Nucleus accumbens (tissue), 56 donors: ENCODE results near the gene ART5.
A peak's percentile ranks its signal among the peaks of the same experiment; 100 is the strongest.
"Not testable (repeated sequence)": the region's sequence is repeated elsewhere in the genome, so short reads cannot be mapped to it uniquely, and the experiment has no call there.

Experiments used
- DNase-seq, 56 donors: peaks; one replicate each; lab custom pipeline; 2025; lab: John Stamatoyannopoulos, UW

The ART5 gene

GRCh38 chr11:3659595-3660515, 18.1 kb upstream of the ART5 start:
- DNase-seq: no peak

- DNase-seq: no peak
Measured at GRCh38 chr11:3658252-3658651, 16.5 kb upstream of the ART5 start.

- not testable (repeated sequence) for DNase-seq
Measured at GRCh38 chr11:3657331-3657730, 15.5 kb upstream of the ART5 start.

- DNase-seq: no peak
Measured at GRCh38 chr11:3655547-3655946, 13.8 kb upstream of the ART5 start.

- not testable (repeated sequence) for DNase-seq
Measured at GRCh38 chr11:3652514-3652913, 10.7 kb upstream of the ART5 start.

DNA sequence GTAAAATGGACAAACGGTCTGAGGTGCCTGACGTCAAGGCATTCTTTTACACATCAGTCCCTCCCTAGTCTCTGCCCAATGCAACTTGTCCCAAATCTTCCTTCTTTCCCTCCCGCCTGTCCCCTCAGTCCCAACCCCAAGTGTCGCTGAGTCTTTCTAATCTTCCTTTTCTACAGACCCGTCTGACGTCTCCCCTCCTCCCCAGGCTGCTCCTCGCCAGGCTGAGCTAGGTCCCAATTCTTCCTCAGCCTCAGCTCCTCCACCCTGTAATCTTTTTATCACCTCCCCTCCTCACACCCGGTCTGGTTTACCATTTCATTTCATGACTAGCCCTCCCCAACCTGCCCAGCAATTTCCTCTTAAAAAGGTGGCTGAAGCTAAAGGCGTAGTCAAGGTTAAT, 7.6 kb upstream of the ART5 start:
- DNase-seq: not testable (repeated sequence)

DNA sequence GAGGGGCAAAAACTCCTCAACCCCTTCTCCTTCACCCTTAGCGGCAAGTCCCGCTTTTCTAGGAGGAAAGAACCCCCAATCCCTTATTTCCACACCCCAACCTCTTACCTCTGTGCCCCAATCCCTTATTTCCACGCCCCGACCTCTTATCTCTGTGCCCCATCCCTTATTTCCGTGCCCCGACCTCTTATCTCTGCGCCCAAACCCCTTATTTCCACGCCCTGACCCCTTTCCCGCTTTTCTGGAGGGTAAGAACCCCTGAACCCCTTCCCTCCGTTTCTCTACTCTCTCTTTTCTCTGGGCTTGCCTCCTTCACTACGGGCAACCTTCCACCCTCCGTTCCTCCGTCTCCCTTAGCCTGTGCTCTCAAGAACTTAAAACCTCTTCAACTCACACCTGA, 7.1 kb upstream of the ART5 start:
- DNase-seq: not testable (repeated sequence)

GRCh38 chr11:3645552-3645951, 3.8 kb upstream of the ART5 start:
- DNase-seq: no peak

- peak in 1 of 56 donors; percentile 2 for DNase-seq
Measured at GRCh38 chr11:3644817-3645235, 3.0 kb upstream of the ART5 start, which contains the start of gene ART1. TSS of gene ART1 (plus strand) at chr11:3645128. CDS start at chr11:3659214, 14,086 bp downstream.

GRCh38 chr11:3643102-3643546, 1.3 kb upstream of the ART5 start:
- not testable (repeated sequence) for DNase-seq

- peak in 15 of 56 donors; percentile 2 to 73 (median 18) for DNase-seq
Measured at GRCh38 chr11:3642071-3642951, 519 bp upstream of the ART5 start.

- DNase-seq: no peak
Measured at GRCh38 chr11:3641191-3641590, 601 bp downstream of the ART5 start.

- DNase-seq: no peak
Measured at GRCh38 chr11:3639841-3640240, 2.0 kb downstream of the ART5 start.

DNA sequence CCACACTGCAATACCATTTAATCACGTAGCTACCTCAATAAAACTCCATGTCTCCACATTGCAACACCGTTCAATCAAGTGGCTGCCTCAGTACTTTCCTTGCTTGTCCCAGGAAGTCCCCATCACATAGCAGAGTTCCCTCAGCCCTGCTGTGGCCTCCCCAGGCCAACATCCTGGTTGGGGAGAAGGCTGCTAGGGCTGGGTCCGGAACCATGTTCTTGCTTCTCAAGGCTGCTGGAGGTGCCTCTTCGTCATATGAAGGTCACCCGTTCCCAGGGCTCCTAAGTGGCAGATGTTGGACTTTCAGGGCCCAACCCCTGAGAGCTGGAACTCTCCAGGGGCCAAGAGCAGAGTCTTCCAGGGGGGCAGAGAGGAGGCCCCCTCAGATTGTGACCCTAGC, 3.3 kb downstream of the ART5 start:
- no peak for DNase-seq

- no peak for DNase-seq
Measured at GRCh38 chr11:3637201-3637600, 4.6 kb downstream of the ART5 start.

- no peak for DNase-seq
Measured at GRCh38 chr11:3635641-3636375, 6.0 kb downstream of the ART5 start.

DNA sequence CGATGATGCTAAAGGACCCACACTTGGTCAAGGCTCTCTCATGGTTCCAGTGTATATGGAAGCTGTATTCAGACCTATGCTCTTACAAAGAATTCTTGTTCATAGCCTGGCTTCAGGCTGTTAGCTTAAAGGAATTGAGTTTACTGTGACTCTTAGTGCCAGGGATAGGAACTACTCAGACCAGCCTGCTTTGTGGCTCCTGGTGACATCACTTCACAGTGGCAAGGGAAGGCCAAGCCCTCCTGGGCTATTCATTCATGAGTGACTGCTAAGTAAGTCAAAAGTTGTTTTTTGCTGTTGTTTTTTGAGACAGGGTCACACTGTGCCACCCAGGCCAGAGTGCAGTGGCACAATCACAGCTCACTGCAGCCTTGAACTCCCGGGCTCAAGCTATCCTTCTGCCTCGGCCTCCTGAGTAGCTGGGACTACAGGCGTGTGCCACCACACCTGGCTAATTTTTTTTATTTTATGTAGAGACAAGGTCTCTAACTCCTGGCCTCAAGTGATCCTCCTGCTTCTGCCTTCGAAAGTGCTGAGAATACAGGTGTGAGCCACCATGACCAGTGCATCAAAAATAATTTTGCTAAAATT, 9.6 kb downstream of the ART5 start:
- DNase-seq: no peak

- DNase-seq: no peak
Measured at GRCh38 chr11:3631331-3631730, 10.5 kb downstream of the ART5 start.

DNA sequence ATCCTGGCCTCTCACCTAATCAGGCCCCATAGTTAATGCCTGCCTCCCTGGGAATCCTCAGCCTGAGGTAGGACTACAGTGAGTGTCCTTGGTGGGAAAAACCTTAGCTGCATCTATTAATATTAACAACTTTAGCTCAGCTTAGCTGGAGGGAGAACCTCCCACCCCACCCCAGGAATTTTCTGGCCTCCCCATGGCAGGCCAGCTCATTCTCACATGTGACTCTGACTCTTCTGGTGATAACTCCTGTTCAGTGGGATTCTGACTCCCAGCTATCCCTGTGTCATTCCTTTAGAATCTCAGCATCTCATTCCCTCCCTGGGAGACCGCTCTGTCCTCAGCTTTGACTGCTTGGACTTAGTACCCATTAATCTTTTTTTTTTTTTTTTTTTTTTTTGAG, 14.5 kb downstream of the ART5 start:
- DNase-seq: no peak
